GM21619 (cell line): ENCODE results near the gene CHD5.
A peak's percentile ranks its signal among the peaks of the same experiment; 100 is the strongest.

ENCODE experiments used
- ATAC-seq: cut with Tn5 transposase; IDR thresholded peaks from one replicate; pipeline ENCODE4 v1.9.1; 2021; ENCODE audit not compliant: unreplicated experiment

The CHD5 gene

DNA sequence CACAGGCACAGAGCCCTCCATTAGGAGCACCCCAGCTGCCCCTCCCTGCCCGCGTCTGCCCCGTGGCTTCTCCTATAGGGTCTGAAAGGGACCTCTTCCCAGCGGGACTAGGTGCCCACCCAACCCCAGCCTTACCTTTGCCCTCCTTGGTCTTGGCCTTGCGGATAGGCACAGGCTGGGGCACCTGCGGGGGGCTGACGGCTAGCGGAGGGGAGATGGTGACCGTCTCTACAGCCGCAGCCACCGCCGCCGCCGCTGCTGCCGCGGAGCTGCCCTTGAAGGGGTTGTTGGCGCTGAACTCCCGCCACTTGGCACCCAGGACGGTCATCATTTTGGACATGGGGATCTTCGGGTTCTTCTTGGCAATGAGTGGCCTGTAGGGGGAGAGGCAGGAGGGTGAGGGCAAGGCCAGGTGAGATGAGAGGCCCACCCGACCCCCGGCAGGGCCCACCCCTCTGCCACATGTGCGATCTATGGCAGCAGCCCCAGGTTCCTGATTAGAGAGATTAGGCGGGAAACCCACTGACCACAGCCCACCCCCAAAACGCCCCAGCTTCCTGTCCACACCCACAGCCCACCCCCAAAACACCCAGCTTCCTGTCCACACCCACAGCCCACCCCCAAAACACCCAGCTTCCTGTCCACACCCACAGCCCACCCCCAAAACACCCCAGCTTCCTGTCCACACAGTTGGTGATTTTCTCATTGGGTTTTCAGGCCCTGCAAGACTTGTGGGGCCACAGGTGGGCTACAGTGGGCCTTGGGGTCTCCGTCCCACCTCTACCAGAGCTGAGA lies 25.4 kb downstream of the CHD5 start:
- ATAC-seq = no peak

GRCh38 chr1:6152882-6153281 lies 27.2 kb downstream of the CHD5 start:
- no peak for ATAC-seq

DNA sequence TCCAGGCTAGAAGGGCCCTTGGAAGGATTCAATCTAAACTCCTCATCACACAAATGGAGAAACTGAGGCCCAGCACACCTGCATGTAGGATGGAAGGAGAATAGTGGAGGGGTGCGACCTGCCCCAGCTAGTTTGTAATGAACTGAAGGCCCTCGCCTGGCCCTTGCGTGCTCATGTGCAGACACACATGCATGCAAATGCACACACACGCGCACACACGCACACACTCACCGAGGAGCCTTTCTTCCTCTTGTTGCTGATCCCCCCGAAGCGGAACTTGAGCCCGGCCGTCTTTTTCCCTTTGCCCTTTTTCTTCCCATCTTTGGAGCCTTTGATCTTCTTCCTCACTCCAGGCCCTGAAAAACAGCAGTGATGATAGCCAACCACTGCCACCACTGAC lies 27.9 kb downstream of the CHD5 start:
- no peak for ATAC-seq

- no peak for ATAC-seq
Observed at GRCh38 chr1:6151291-6151822, 28.8 kb downstream of the CHD5 start.

- no peak for ATAC-seq
Observed at GRCh38 chr1:6150006-6150938, 29.8 kb downstream of the CHD5 start.

DNA sequence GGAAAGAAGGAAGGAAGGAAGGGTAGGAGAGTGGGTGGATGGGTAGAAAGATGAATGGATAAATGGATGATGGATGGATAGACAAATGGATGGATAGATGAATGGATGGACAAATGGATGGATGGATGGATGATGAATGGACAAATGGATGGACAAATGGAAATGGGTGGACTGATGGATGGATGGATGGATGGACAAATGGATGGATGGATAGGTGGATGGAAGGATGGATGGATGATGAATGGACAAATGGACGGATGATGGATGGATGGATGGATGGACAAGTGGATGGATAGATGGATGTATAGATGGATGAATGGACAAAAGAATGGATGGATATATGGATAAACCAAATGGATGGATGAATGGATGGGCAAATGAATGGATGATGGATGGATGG lies 30.5 kb downstream of the CHD5 start:
- no peak for ATAC-seq

- no peak for ATAC-seq
Observed at GRCh38 chr1:6148497-6149241, 31.5 kb downstream of the CHD5 start.

GRCh38 chr1:6145864-6146410 lies 34.2 kb downstream of the CHD5 start:
- ATAC-seq = no peak

GRCh38 chr1:6145396-6145750 lies 34.7 kb downstream of the CHD5 start:
- no peak for ATAC-seq

DNA sequence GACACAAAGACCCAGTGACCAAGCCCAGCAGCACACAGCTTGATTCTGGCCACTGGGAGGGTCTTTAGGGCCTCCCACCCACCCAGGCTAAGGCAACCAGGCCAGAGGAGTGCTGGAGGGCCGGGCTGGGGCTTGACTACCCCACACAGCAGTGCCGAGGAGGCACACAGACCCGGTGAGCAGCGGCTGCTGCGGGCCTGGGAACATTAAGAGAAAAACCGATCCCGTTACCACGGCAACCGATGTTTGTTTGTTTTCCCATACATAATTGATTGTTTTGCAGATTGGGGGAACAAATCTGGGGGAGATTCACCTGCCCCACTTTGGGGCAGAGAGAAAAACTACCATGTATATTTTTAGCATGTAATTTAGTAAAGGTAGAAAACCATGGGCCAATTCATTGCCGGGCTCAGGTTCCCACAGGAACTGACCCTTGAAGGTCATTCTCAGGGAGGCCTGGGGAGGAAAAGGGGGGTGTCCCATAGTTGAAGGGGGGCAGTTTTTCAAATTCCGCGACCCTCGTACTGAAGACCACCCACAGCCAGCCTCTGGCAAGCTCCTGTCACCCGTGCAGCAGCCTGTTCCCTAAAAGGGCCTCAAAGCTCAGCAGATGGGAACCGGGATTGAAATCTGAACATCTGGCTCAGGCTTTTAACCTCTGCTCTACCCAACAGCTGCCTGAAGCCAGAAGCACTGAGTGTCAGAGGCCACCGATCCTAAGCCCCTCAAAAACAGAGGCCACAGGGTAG lies 35.3 kb downstream of the CHD5 start:
- no peak for ATAC-seq

DNA sequence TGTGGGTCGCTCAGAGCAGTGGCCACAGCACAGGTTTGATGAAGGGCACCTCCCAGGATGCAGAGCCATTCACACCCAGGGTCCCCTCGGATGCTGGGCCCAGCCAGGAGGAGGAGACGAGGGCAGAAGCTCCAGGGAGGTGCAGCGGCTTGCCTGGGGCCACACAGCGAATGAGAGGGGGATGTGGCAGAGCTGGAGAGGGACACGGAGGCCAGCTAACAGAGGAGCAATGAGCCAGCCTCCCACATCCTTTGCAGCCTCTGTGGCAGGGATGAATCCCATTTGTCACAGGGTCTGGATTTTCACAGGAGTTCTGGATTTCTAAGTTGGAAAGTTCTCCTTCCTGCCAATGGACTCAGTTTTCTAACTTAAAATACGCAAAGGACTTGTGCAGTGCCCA lies 35.9 kb downstream of the CHD5 start:
- no peak for ATAC-seq

DNA sequence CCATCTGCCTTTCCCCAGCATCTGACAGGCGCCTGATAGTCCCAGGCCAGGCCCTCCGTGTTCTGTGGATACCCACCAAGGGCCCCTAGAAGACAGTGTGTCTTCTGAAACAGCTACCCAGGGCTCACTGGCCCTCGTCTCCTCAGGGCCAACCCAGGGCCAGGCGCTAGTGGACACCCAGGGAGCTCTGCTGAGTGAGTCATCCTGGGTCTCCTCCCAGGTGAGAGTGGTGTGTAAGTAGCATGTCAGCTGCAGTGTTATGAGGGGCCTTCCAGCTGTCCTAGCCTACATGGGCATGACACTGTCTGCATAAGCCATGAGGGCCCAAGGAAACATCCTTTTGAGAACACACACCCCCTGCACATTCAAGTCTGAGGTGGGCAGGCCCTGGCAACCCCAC lies 36.7 kb downstream of the CHD5 start:
- ATAC-seq = no peak

GRCh38 chr1:6142734-6143133 lies 37.4 kb downstream of the CHD5 start:
- no peak for ATAC-seq

- ATAC-seq = no peak
Observed at GRCh38 chr1:6142036-6142621, 38.0 kb downstream of the CHD5 start.

DNA sequence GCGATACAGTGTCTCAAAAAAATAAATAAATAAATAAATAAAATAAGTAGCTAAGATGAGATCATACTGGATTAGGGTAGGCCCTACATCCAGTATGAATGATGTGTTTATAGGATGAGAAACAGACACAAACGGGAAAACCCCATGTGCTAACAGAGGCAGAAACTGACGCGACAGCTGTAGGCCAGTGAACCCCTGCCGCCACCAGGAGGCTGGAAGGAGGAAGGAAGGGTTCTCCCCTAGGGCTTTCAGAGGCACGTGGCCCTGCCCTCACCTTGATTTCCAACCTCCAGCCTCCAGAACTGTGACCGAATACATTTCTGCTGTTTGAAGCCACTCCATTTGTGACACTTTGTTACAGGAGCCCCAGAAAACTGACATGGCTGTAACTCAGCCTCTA lies 38.5 kb downstream of the CHD5 start:
- peak; percentile 69 for ATAC-seq

DNA sequence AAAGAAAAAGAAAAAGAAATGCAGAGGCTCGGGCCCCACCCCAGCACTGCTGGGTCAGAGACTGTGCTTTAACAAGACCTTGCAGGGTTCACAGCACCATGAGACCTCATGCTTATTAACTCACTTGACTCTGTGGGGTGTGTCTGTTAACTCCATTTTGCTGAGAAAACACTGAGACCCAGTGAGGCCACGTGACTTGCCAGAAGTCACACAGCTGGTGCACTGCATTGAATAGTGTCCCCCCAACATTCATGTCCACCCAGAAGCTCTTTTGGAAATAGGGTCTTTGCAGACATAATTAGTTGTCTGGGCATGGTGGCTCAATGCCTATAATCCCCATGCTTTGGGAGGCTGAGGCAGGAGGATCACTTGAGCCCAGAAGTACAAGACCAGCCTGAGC lies 39.7 kb downstream of the CHD5 start:
- no peak for ATAC-seq

DNA sequence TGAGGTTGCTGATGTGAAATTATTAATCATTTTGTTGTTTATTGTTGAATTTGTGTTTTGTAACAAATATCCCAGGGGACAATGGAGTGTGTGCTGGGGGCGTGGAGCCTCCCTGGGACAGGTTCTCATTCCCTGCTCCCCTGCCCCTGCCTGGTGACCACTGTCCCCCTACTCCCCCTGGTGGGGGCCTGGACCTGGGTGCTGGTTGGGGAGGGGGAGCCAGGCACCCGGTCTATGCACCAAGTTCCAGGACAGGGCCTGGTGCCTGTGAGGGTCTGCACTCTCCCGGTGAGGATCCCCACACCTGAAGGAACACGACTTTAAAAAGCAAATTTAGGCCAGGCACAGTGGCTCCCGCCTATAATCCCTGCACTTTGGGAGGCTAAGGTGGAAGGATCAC lies 42.4 kb downstream of the CHD5 start:
- ATAC-seq = no peak

DNA sequence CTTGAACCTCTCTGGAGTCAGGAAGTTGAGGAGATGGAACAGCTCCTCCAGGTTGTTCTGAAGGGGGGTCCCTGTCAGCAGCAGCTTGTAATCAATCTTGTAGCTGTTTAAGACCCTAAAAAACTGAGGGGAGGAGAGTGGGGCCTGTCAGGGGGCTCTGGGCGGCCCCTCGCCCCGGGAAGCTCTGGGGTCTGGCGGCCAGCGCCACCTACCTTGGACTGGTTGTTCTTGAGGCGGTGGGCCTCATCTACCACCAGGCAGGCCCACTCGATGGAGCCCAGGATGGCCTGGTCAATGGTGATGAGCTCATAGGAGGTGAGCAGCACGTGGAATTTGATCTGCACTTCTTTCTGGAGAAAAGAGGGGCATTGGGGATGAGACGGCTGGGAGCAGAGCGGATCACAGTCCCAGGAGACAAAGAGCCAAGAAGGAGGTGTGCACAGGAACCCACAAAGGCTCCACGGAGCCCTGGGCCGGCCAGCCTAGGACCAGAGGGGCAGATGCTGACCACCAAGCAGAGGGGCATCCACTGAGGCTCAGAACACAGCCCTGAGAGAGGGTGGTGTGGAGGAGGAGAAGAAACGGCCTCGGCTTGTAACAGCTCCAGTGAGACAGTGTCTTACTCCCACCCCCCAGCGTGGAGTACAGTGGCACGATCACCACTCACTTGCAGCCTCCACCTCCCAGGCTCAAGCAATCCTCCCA lies 43.5 kb downstream of the CHD5 start:
- ATAC-seq = no peak
